OCI-LY7 (cell line): ENCODE results near the gene DLGAP1. TPM values are rescaled to one million over a fixed set of nuclear protein-coding genes. Genes with fewer than 3 reads are reported as not detected.

Source experiments
- BruUV-seq: library from RNA; stranded (reverse); fragments of 400-500 nt; replicated peaks from 2 replicates; lab custom pipeline; 2021; lab: Mats Ljungman, UMichigan
- CTCF ChIA-PET: fragments of 300-600 bp; sonication (Branson Sonifier 250); formaldehyde crosslinking; loops from one replicate; lab custom pipeline; 2022; ENCODE audit warnings: antibody characterized with exemption; ENCODE audit not compliant: unreplicated experiment; lab: Charles Lee
- POLR2A ChIA-PET: fragments of 300-600 bp; sonication (Branson Sonifier 250); formaldehyde crosslinking; loops from one replicate; lab custom pipeline; 2022; ENCODE audit warnings: antibody characterized with exemption; lab: Charles Lee
- DNase-seq: peaks from one replicate; pipeline ENCODE4 v3.0.0-alpha.2; 2015; ENCODE audit warnings: low spot score
- H2AFZ ChIP-seq: fragments of 200-600 bp; sonication (generic), shearing (Covaris generic); 2 replicates; pipeline ENCODE4 v1.6.1; 2014; ENCODE audit warnings: mild to moderate bottlenecking, antibody characterized with exemption, low read length, moderate library complexity
- H3K27ac ChIP-seq: fragments of 200-600 bp; sonication (generic); 2 replicates; pipeline ENCODE4 v1.5.1; 2014; ENCODE audit warnings: mixed run types, low read depth, mild to moderate bottlenecking, moderate library complexity, low read length, inconsistent platforms; ENCODE audit not compliant: poor library complexity, severe bottlenecking
- H3K36me3 ChIP-seq: fragments of 200-600 bp; sonication (generic); 2 replicates; pipeline ENCODE4 v1.6.1; 2014; ENCODE audit warnings: mild to moderate bottlenecking, antibody characterized with exemption, low read length, moderate library complexity, mixed read lengths; ENCODE audit not compliant: insufficient read depth
- H3K4me1 ChIP-seq: fragments of 200-600 bp; sonication (generic); 2 replicates; pipeline ENCODE4 v1.5.1; 2014; ENCODE audit warnings: mild to moderate bottlenecking, low read length; ENCODE audit not compliant: insufficient read depth, poor library complexity, severe bottlenecking
- H3K4me2 ChIP-seq: fragments of 200-600 bp; sonication (generic); 2 replicates; pipeline ENCODE4 v1.6.1; 2014; ENCODE audit warnings: mild to moderate bottlenecking, low read length
- H3K4me3 ChIP-seq: fragments of 200-600 bp; sonication (generic); 2 replicates; pipeline ENCODE4 v1.5.1; 2014; ENCODE audit warnings: mild to moderate bottlenecking, low read depth, low read length; ENCODE audit not compliant: poor library complexity, severe bottlenecking
- H3K79me2 ChIP-seq: fragments of 200-600 bp; sonication (generic); 2 replicates; pipeline ENCODE4 v1.6.1; 2016; ENCODE audit warnings: low read depth, mild to moderate bottlenecking, low read length, moderate library complexity, mixed read lengths; ENCODE audit not compliant: insufficient read depth
- H3K9me2 ChIP-seq: fragments of 200-600 bp; sonication (generic); 2 replicates; pipeline ENCODE4 v1.6.1; 2016; ENCODE audit warnings: mild to moderate bottlenecking, low read length, mixed read lengths; ENCODE audit not compliant: insufficient read depth
- H3K9me3 ChIP-seq: fragments of 200-600 bp; sonication (generic); 2 replicates; pipeline ENCODE4 v1.6.1; 2014; ENCODE audit warnings: mild to moderate bottlenecking, mixed run types, low read length, mixed read lengths
- H4K20me1 ChIP-seq: fragments of 200-600 bp; sonication (generic); 2 replicates; pipeline ENCODE4 v1.6.1; 2014; ENCODE audit warnings: mild to moderate bottlenecking, antibody characterized with exemption, low read length, moderate library complexity, mixed read lengths; ENCODE audit not compliant: insufficient read depth
- CTCF ChIP-seq: fragments of 200-600 bp; sonication (generic); conservative IDR thresholded peaks from 2 replicates; pipeline ENCODE4 v1.5.1; 2014; ENCODE audit warnings: mild to moderate bottlenecking, antibody characterized with exemption, low read length, moderate library complexity, mixed read lengths
- EZH2phosphoT487 ChIP-seq: fragments of 200-600 bp; sonication (generic); IDR thresholded peaks from 2 replicates; pipeline ENCODE4 v1.6.1; 2018; ENCODE audit warnings: low read depth, borderline replicate concordance, mild to moderate bottlenecking, mixed run types, antibody characterized with exemption, low read length, moderate library complexity, mixed read lengths
- intact Hi-C: fragments of 100-400 bp; cut with micrococcal nuclease; formaldehyde crosslinking; loops from one replicate; pipeline ENCODE4 v1.10.0; 2022; ENCODE audit not compliant: unreplicated experiment
- total RNA-seq, 2 experiments: library from RNA; depleted of rRNA in 1 of 2; stranded (reverse); fragments of >200 nt in 1 of 2; shearing (Covaris generic) in 1 of 2; gene quantifications; 2 replicates each; pipeline ENCODE4 v1.2.3, GENCODE V29; 2014 to 2022

Gene DLGAP1
- total RNA-seq, 2 experiments from 2014 or later = 0.22 TPM; not detected in 1

- CTCF ChIA-PET = interaction anchor here (0.5 kb wide), 1 partner anchor 427 kb away, joined by 4 read pairs; no protein-coding TSS in a partner anchor
- H3K27ac ChIP-seq = no peak overlapping the region
- H3K36me3 ChIP-seq = no peaks in the 10 kb centered on the region
- no peak overlapping the region for H3K4me3 ChIP-seq
- H3K9me2 ChIP-seq = no peaks in the 10 kb centered on the region
- intact Hi-C loops = no loop called here
- no TSS peak for BruUV-seq
- POLR2A ChIA-PET = interaction anchor here (1.3 kb wide), 1 partner anchor 12 kb away, joined by 4 read pairs; no protein-coding TSS in a partner anchor
- TF ChIP-seq CTCF (no peak), EZH2phosphoT487 (no peak)
- H3K4me1 ChIP-seq = peaks cover 46% of the 10 kb centered on the region
- no peaks in the 10 kb centered on the region for H3K9me3 ChIP-seq
- no peaks in the 10 kb centered on the region for H4K20me1 ChIP-seq
- H2AFZ ChIP-seq = peak overlapping the region; percentile 52
- DNase-seq = no peak
- H3K79me2 ChIP-seq = no peaks in the 10 kb centered on the region
- no peak overlapping the region for H3K4me2 ChIP-seq
These were observed 745.9 kb downstream of the DLGAP1 start for GRCh38 chr18:3709205-3709604.

DNA sequence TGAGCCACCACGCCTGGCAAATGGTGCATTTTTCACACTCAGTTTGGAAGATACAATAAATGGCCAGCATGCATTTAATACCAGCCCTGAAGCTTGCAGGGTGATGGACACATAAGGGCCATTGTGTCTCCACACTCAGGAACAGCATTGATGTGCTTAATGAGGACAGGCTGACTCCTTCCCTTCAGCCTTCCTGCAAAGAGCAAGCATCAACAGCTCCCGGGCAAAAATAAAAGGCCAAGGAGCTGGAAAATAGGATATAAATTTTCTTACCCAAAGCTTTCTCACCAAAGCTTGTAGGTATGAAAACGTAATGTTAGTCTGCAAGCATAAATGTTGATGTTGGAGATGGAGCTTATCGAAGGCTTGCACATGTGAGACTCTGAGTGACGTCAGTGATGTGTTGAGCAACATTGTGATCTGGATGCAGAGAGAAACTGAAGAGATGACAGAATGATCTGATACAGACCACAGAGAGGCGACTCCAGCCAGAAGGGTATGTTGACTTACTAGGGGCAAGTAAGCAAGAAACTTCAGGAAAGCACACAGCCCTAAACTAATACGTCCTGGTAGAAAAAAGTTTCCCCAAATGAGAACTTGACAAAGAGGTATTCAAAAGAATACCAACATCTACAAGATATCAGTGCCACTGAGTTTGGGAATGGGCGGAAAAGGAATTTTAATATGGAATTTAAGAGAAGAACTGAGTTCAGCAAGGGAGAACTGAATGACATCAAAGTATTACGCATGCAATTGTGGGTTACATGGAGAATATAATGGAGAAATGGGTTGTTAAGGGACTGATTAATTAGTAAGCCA, 748.6 kb downstream of the DLGAP1 start:
- no TSS peak for BruUV-seq
- CTCF ChIA-PET = interaction anchor here (0.5 kb wide), 1 partner anchor 8 kb away, joined by 3 read pairs; no protein-coding TSS in a partner anchor
- no peaks in the 10 kb centered on the region for H4K20me1 ChIP-seq
- no peak for DNase-seq
- intact Hi-C loops = no loop called here
- H3K4me2 ChIP-seq = no peak overlapping the region
- no peaks in the 10 kb centered on the region for H3K36me3 ChIP-seq
- H3K9me2 ChIP-seq = no peaks in the 10 kb centered on the region
- POLR2A ChIA-PET = interaction anchor here (1.1 kb wide), 2 partner anchors 29 to 61 kb away, joined by 4 read pairs; no protein-coding TSS in a partner anchor
- no peaks in the 10 kb centered on the region for H3K9me3 ChIP-seq
- H3K27ac ChIP-seq = no peak overlapping the region
- no peak for TF ChIP-seq EZH2phosphoT487
- no peak for TF ChIP-seq CTCF
- H2AFZ ChIP-seq = no peak overlapping the region
- no peak overlapping the region for H3K4me3 ChIP-seq
- H3K4me1 ChIP-seq = peaks cover 32% of the 10 kb centered on the region
- H3K79me2 ChIP-seq = no peaks in the 10 kb centered on the region
